ENCODE results near the gene CSMD2. TPM values are rescaled to one million over a fixed set of nuclear protein-coding genes. Genes with fewer than 3 reads are reported as not detected.

The CSMD2 gene
- total RNA-seq, 2 experiments from 2014 or later, result not detected

DNA sequence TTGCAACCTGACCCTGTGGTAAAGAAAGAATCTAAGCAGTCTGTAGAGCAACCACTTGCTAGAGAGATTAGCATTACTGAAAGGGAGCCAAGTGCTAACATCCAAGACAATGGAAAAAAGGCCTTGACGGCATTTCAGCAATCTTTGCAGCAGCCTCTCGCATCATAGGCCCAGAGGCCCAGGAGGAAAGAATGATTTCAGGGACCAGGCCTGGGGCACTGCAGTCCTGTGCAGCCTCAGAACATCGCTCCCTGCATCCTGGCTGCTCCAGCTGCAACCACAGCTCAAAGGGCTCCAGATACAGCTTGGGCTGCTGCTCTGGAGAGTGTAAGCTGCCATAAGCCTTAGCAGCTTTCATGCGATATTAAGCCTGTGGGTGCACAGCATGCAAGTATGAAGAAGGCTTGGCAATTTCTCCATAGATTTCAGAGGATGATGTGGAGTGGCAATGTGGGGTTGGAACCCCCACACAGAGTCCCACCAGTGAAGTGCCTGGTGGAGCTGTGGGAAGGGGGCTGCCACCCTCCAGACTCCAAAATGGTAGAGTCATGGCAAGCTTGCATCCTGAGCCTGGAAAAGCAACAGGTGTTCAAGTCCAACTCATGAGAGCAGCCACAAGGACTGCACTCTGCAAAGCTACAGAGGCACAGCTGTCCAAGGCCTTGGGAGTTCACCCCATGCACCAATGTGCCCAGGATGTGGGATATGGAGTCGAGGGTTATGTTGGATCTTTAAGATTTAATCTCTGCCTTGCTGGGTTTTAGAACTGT, 411.8 kb downstream of the CSMD2 start:
- Histone ChIP-seq H3K27ac (ENCODE audit: low read depth, low read length, poor library complexity, severe bottlenecking) (no peak overlapping the region), H3K79me2 (ENCODE audit: insufficient read depth, low read depth, low read length) (no peaks in the 10 kb centered on the region), H3K9me3 (ENCODE audit: low read length) (no peaks in the 10 kb centered on the region), H3K9me2 (ENCODE audit: insufficient read depth, low read length) (no peaks in the 10 kb centered on the region), H2AFZ (ENCODE audit: low read length) (no peak overlapping the region), H3K4me2 (ENCODE audit: low read length) (no peak overlapping the region), H3K36me3 (ENCODE audit: insufficient read depth, low read length) (no peaks in the 10 kb centered on the region), H3K4me1 (ENCODE audit: insufficient read depth, low read length, poor library complexity, severe bottlenecking) (no peaks in the 10 kb centered on the region), H4K20me1 (ENCODE audit: insufficient read depth, low read length) (no peaks in the 10 kb centered on the region), H3K4me3 (ENCODE audit: low read depth, low read length, poor library complexity, severe bottlenecking) (no peak overlapping the region)
- CTCF ChIA-PET (ENCODE audit: unreplicated experiment), result no interaction called here
- no peak for DNase-seq (ENCODE audit: low spot score)
- BruUV-seq (replicated peaks), result no TSS peak
- POLR2A ChIA-PET, result no interaction called here
- intact Hi-C loops (cut with micrococcal nuclease; ENCODE audit: unreplicated experiment), result no loop called here
- TF ChIP-seq EZH2phosphoT487 (IDR thresholded peaks at IDR 0.05; ENCODE audit: borderline replicate concordance, low read depth, low read length), result no peak
- TF ChIP-seq, protein P1, sequence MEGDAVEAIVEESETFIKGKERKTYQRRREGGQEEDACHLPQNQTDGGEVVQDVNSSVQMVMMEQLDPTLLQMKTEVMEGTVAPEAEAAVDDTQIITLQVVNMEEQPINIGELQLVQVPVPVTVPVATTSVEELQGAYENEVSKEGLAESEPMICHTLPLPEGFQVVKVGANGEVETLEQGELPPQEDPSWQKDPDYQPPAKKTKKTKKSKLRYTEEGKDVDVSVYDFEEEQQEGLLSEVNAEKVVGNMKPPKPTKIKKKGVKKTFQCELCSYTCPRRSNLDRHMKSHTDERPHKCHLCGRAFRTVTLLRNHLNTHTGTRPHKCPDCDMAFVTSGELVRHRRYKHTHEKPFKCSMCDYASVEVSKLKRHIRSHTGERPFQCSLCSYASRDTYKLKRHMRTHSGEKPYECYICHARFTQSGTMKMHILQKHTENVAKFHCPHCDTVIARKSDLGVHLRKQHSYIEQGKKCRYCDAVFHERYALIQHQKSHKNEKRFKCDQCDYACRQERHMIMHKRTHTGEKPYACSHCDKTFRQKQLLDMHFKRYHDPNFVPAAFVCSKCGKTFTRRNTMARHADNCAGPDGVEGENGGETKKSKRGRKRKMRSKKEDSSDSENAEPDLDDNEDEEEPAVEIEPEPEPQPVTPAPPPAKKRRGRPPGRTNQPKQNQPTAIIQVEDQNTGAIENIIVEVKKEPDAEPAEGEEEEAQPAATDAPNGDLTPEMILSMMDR (conservative IDR thresholded peaks at IDR 0.05; ENCODE audit: low read length), result no peak

DNA sequence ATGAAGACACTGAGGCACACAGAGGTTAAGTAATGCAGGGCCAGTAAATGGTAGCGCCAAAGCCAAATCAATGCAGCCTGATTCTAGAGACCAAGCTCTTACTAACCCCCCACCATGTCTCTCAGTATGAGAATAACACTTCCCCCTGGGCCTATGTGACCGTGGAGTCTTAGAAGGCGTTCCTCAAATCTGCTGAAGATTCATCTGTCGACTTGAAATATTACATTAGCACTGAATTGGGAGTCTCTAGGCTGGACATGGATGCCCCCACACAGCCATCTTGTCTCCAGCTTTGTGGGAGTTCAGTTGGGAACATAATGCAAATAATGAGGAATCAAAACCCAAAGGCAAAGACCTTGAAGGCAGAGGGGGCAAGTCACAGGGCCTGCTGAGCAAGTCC, 419.1 kb downstream of the CSMD2 start:
- no peaks in the 10 kb centered on the region for H3K9me2 ChIP-seq (ENCODE audit: insufficient read depth, low read length)
- H4K20me1 ChIP-seq (ENCODE audit: insufficient read depth, low read length), result no peaks in the 10 kb centered on the region
- no peaks in the 10 kb centered on the region for H3K4me1 ChIP-seq (ENCODE audit: insufficient read depth, low read length, poor library complexity, severe bottlenecking)
- H2AFZ ChIP-seq (ENCODE audit: low read length), result no peak overlapping the region
- no peaks in the 10 kb centered on the region for H3K79me2 ChIP-seq (ENCODE audit: insufficient read depth, low read depth, low read length)
- H3K4me3 ChIP-seq (ENCODE audit: low read depth, low read length, poor library complexity, severe bottlenecking), result no peak overlapping the region
- H3K27ac ChIP-seq (ENCODE audit: low read depth, low read length, poor library complexity, severe bottlenecking), result no peak overlapping the region
- no peaks in the 10 kb centered on the region for H3K36me3 ChIP-seq (ENCODE audit: insufficient read depth, low read length)
- intact Hi-C loops (cut with micrococcal nuclease; ENCODE audit: unreplicated experiment), result no loop called here
- H3K9me3 ChIP-seq (ENCODE audit: low read length), result no peaks in the 10 kb centered on the region
- POLR2A ChIA-PET, result interaction anchor here (0.8 kb wide), 1 partner anchor 113 kb away, joined by 5 read pairs; no protein-coding TSS in a partner anchor
- CTCF ChIA-PET (ENCODE audit: unreplicated experiment), result no interaction called here
- BruUV-seq (replicated peaks), result no TSS peak
- no peak overlapping the region for H3K4me2 ChIP-seq (ENCODE audit: low read length)
- no peak for TF ChIP-seq EZH2phosphoT487 (IDR thresholded peaks at IDR 0.05; ENCODE audit: borderline replicate concordance, low read depth, low read length)
- TF ChIP-seq, protein P1 (conservative IDR thresholded peaks at IDR 0.05; ENCODE audit: low read length), result no peak
- no peak for DNase-seq (ENCODE audit: low spot score)

DNA sequence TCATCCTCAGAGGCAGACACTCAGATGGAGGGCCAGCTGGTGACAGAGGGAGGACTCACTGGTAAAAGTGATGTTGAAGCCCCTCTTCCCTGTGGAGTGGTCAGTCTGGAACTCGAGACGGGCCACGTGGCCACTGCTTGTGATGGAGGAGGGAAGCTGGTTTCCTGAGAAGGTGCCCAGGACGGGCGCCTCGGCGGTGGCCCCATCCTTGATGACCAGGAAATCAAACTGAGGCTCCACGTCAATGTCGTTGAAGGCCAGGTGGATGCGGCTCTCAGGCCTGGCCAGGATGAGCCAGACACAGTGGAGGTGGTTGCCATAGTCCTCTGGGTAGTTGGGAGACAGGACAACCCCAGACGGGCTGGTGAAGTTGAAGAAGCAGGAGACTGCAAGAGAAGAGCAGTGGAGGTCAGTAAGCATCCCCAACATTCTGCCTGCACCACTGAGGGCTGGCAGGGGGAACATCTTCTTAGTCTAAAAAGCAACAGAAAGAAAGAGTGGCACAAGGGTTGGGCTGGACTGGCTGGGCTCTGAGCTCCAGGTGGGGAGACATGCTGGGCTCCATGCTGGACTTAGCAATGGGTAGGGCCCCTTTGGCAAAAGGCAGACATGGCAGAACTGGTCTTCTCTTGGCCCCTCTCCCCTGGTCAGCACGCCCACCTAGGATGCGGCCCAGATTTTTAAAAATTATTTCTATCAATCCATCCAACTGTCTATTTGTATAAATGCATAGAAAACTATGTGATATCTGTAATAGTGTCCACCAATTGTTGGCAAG, 421.6 kb downstream of the CSMD2 start:
- TF ChIP-seq EZH2phosphoT487 (IDR thresholded peaks at IDR 0.05; ENCODE audit: borderline replicate concordance, low read depth, low read length), result no peak
- TF ChIP-seq, protein P1 (conservative IDR thresholded peaks at IDR 0.05; ENCODE audit: low read length), result no peak
- Histone ChIP-seq H4K20me1 (ENCODE audit: insufficient read depth, low read length) (no peaks in the 10 kb centered on the region), H3K79me2 (ENCODE audit: insufficient read depth, low read depth, low read length) (no peaks in the 10 kb centered on the region), H3K36me3 (ENCODE audit: insufficient read depth, low read length) (no peaks in the 10 kb centered on the region), H2AFZ (ENCODE audit: low read length) (no peak overlapping the region), H3K4me3 (ENCODE audit: low read depth, low read length, poor library complexity, severe bottlenecking) (no peak overlapping the region), H3K9me2 (ENCODE audit: insufficient read depth, low read length) (no peaks in the 10 kb centered on the region), H3K9me3 (ENCODE audit: low read length) (no peaks in the 10 kb centered on the region), H3K4me2 (ENCODE audit: low read length) (no peak overlapping the region), H3K27ac (ENCODE audit: low read depth, low read length, poor library complexity, severe bottlenecking) (no peak overlapping the region), H3K4me1 (ENCODE audit: insufficient read depth, low read length, poor library complexity, severe bottlenecking) (no peaks in the 10 kb centered on the region)
- DNase-seq (ENCODE audit: low spot score), result no peak
- intact Hi-C loops (cut with micrococcal nuclease; ENCODE audit: unreplicated experiment), result no loop called here
- no TSS peak for BruUV-seq (replicated peaks)
- ChIA-PET POLR2A (no interaction called here), CTCF (ENCODE audit: unreplicated experiment) (no interaction called here)
